ENCODE measurements around the gene APOBEC3A.
A peak's percentile ranks its signal among the peaks of the same experiment; 100 is the strongest.

The APOBEC3A gene

DNA sequence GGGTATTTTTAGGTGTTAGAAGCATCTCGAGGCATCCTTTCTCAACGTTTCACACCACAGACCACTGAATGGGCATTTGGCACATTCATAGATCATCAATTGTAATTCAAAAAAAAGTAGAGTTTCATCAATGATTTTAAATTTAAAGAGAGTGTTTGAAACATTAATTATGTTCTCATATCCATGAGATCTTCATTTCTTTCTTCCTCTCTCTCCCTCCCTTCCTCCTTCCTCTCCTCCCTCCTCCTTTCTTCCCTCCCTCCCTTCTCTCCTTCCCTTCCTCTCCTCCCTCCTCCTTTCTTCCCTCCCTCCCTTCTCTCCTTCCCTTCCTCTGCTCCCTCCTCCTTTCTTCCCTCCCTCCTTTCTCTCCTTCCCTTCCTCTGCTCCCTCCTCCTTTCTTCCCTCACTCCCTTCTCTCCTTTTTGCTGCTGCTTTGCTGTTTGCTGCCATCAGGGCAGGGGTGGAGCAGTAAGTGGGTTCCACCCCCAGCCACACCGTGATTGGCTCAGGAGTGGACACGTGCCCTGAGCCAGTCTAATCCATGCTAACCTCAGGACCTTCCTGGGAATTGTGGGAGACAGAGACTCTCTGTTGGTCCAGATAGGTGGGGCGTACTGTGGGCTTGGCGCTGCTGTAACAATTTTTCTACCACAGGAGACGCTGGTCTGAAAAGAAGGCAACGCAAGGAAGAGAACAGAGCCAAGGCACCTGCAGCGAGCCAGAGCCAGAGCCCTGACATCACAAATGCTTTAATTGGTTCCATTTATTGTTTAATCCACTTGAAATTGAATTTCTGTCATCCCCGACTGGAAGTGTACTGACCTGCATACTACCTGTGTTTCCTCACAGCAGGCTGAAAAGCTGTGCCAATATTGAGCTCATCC, 33.7 kb upstream of the APOBEC3A start:
- in situ Hi-C loops (cut with MboI; ENCODE audit: low sequenced_read_pairs, unreplicated experiment) = no loop called here
- DNase-seq (ENCODE audit: low spot score) = no peak
- TF ChIP-seq, protein P1, sequence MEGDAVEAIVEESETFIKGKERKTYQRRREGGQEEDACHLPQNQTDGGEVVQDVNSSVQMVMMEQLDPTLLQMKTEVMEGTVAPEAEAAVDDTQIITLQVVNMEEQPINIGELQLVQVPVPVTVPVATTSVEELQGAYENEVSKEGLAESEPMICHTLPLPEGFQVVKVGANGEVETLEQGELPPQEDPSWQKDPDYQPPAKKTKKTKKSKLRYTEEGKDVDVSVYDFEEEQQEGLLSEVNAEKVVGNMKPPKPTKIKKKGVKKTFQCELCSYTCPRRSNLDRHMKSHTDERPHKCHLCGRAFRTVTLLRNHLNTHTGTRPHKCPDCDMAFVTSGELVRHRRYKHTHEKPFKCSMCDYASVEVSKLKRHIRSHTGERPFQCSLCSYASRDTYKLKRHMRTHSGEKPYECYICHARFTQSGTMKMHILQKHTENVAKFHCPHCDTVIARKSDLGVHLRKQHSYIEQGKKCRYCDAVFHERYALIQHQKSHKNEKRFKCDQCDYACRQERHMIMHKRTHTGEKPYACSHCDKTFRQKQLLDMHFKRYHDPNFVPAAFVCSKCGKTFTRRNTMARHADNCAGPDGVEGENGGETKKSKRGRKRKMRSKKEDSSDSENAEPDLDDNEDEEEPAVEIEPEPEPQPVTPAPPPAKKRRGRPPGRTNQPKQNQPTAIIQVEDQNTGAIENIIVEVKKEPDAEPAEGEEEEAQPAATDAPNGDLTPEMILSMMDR (IDR thresholded peaks at IDR 0.05; ENCODE audit: borderline replicate concordance, control extremely low read depth, extremely low read depth, insufficient read depth, missing control alignments) = no peak

DNA sequence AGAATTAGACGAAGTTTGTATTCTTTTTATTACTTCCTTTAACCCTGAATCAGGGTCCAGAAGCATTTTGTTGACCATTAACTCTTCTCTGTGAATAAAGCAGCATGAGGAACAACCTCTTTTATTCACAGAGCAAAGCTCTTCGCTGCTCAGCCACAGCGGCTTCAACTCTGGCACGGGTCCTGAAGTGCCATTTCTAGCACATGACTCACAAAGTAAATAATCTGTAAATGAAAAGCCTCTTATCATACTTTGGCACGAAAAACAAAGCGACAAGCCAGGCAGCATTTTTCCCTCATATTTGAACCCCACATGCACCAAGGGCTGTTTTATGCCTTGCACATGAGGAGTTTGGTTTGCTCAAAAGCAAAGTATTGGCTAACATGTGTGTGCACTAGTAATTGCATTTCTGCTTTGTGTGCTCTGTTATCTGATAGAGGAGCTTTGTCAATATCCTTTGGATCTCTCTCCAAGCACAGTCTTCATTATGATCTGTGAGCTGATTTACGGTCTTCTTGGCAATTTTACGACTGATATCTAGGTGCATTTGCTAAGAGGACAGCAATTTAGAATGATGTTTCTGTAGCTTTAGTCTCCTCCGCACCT, 33.0 kb upstream of the APOBEC3A start:
- TF ChIP-seq, protein P1 (IDR thresholded peaks at IDR 0.05; ENCODE audit: borderline replicate concordance, control extremely low read depth, extremely low read depth, insufficient read depth, missing control alignments) = no peak
- no peak for DNase-seq (ENCODE audit: low spot score)
- in situ Hi-C loops (cut with MboI; ENCODE audit: low sequenced_read_pairs, unreplicated experiment) = no loop called here

DNA sequence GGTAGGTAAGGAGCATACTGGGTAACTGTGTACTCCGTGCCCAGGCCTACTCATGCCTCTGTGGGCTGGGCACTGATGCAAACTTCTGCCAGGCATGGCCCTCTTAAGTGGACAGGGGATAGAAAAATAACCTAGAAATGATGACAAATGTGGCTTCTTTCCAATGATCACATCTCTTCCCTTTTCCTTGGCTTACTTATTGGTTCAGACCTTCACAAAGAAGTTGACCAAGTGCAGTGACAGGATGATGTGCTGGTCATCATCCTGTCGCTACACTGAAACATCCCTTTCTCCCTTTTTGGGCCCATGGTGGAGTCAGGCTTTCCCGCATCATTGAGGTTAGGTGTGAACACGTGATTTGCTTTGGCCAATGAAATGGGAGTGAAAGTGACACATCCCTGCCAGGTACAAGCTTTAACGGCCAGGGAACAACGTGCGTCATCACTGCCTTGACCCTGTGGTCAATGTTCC, 31.8 kb upstream of the APOBEC3A start:
- in situ Hi-C loops (cut with MboI; ENCODE audit: low sequenced_read_pairs, unreplicated experiment) = no loop called here
- DNase-seq (ENCODE audit: low spot score) = no peak
- TF ChIP-seq, protein P1 (IDR thresholded peaks at IDR 0.05; ENCODE audit: borderline replicate concordance, control extremely low read depth, extremely low read depth, insufficient read depth, missing control alignments) = no peak

DNA sequence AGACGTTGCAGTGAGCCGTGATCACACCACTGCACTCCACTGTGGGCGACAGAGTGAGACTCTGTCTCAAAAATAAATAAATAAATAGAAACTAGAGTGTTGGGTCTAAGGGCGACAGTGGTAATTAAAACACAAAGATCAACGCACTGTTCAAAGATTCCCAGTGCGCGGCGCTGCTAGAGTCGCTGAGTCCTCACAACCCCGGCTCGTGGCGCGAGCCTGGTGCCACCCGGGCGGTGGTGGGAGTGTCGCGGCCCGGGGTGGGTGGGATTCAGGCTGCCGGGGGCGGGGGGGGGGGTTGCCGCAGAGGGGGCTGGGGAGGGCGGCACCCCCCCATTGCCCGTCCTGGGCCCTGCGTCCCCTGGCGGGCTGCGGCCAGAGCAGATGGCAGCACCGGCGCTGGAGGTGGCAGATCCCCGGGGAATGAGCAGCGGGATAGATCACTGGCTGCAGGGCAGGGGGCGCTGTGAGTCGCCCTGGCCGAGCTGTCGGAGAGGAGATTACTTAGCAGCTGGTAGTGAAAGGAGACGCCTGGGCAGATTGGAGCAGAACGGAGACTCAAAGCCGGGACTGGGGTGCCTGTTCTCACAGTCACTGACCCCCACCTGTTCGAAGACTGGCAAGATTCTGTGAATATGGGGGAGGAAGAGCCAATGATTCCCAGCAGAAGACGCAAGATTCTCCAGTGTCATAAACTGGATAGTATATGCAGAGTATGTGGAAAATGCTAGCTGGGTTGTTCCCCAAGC, 30.2 kb upstream of the APOBEC3A start:
- TF ChIP-seq, protein P1 (IDR thresholded peaks at IDR 0.05; ENCODE audit: borderline replicate concordance, control extremely low read depth, extremely low read depth, insufficient read depth, missing control alignments) = peak; percentile 76
- peak; percentile 77 for DNase-seq (ENCODE audit: low spot score)
- in situ Hi-C loops (cut with MboI; ENCODE audit: low sequenced_read_pairs, unreplicated experiment) = no loop called here

DNA sequence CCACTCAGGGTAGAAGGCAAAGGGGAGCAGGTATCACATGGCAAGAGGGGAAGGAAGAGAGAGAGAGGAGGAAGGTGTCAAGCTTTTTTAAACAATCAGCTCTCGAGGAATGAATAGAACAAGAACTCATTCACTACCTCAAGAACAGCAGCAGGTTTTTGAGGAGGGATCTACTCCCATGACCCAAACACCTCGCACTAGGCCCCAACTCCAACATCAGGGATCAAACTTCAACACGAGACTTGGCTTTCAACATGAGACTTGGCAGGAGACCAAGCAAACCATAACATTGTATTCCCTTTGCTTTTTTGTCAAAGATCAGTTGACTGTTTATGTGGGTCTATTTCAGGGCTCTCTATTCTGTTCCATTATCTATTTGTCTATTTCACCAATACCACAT, 26.9 kb upstream of the APOBEC3A start:
- TF ChIP-seq, protein P1 (IDR thresholded peaks at IDR 0.05; ENCODE audit: borderline replicate concordance, control extremely low read depth, extremely low read depth, insufficient read depth, missing control alignments) = no peak
- no peak for DNase-seq (ENCODE audit: low spot score)
- in situ Hi-C loops (cut with MboI; ENCODE audit: low sequenced_read_pairs, unreplicated experiment) = no loop called here

DNA sequence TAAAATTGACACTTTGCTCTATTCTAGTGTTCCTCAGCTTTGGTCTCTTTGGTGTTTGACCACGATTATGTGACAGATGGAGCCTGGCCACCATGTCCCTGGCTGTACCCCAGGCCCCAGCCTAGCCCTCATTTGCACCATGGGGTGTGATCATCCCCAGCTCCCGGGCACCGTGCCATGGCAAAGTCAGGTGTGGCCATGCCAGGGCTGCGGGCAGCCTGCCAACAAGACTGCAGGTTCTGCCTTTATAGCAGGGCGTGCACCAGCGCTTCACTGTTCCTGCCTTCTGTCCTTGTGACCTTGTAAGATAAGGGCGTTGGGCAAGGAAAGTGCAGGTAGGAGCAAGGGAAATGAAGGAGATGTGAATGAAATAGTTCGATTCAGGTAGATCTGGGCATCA, 22.4 kb upstream of the APOBEC3A start:
- TF ChIP-seq, protein P1 (IDR thresholded peaks at IDR 0.05; ENCODE audit: borderline replicate concordance, control extremely low read depth, extremely low read depth, insufficient read depth, missing control alignments) = no peak
- no peak for DNase-seq (ENCODE audit: low spot score)
- in situ Hi-C loops (cut with MboI; ENCODE audit: low sequenced_read_pairs, unreplicated experiment) = no loop called here

Measured in GM13976 (cell line).